HG03575 (cell line): ENCODE measurements around the gene ISM1.

Experiments
- ATAC-seq: cut with Tn5 transposase; IDR thresholded peaks from one replicate; pipeline ENCODE4 v1.9.1; 2021; ENCODE audit not compliant: unreplicated experiment, insufficient number of reproducible peaks, low FRiP score; ENCODE audit errors: extremely low read depth

ISM1 gene

GRCh38 chr20:13220904-13221297 is at the start of gene ISM1:
ISM1 (plus strand) TSS chr20:13221274; CDS start chr20:13221777, 503 bp downstream.
- no peak for ATAC-seq

GRCh38 chr20:13173201-13173600 is 47.9 kb upstream of the ISM1 start:
- ATAC-seq: no peak

DNA sequence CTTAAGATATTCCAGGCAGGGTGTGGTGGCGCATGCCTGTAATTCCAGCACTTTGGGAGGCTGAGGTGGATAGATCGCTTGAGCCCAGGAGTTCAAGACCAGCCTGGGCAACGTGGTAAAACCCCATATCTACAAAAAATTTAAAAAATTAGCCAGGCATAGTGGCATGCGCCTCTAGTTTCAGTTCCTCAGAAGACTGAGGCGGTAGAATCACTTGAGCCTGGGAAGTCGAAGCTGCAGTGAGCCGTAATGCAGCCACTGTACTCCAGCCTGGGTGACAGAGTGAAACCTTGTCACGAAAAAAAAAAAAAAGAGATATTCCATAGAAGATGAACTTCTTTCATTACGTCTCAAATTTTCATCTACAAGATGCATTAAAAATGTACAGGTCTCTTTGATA is 46.7 kb upstream of the ISM1 start:
- no peak for ATAC-seq

DNA sequence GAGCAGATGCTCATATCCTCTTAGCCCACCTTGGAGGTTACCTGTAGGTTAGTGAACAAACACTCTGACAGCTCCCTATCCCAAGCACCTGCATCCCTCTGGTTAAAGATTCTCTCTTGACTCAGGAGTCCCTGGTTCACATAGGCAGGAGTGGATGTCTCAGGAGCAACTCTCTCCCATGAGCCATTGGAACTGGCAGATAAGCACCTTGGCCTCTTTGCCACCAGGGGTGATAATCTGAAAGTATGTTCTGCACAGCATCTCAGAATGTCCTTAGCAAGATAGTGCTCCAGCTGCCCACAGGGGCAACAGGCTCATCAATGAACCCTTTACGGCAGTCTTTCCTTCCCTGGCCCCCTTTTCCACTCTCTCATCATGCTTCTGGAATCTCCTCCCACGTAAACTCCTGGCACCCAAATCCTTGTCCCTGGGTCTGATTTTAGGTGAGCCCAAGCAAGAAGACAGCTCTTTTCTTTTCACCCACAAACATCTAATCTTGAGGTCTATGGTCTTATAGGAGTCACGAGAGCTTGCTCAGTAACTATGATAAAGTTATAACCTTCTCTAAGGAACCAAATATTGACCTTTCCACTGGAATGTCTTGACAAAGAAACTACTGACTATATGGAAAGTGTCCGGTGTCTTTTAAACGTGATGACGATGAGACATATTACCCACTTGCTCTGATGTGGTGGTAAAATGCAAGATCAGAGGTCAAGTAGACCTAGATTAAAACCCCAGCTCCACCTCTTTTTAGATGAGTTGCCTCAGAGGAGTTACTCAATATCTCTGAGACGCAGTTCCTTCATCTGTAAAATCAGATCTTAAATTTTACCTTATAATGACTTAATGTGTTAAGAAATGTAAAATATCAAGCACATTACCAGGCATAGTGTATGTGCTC is 39.8 kb upstream of the ISM1 start:
- ATAC-seq: no peak

- no peak for ATAC-seq
These were observed 38.1 kb upstream of the ISM1 start for GRCh38 chr20:13183005-13183404.

DNA sequence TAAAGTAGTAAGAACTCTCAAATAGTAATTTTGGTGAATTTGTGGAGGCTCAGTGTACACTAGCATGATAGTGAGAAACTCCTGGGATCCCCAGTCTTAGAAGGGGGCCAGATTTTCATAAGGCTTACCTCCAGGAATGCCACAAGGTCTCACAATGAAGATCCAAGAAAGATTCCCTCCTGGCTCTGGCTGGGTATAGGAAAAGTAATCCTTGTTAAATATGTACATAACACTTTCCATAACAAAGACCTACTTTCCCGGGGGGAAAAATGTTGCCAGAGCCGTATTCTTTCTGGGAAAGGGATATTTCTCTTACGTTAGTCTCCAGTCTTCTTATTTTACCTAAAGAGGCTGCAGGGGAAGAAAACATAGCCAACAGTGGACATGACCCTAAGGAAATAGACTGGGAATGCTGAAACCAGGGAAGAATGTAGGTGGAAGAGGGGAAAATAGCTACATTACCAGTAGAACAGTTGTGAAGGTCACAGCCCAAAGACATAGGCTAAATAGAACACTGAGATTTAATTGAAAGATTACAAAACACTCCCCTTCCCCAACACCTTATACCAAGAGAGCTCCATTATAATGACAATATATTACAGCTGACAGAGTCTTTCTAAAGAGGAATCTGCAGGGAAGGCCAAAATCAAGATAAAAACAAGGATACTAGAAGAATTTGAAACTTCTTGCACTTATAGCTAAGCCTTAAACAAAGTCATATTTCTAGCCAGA is 34.9 kb upstream of the ISM1 start:
- ATAC-seq: no peak

- ATAC-seq: no peak
These were observed 33.2 kb upstream of the ISM1 start for GRCh38 chr20:13187899-13188298.

DNA sequence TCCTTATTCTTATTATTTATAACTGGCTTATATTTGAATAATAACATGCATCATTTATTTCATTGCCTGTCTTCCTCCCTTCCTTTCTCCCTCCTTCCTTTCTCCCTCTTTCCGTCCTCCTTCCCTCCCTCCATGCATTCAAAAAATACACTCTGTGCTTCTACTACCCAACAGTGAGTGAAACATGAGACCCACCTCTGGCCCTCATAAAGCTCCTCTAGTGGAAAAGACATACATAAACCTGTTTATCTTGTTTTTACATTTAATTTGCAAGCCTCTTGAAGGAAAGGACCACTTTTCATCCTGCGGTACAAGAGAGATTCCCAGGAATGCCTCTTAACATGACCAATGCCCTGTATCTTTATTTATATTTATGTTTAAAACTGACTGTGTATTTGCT is 21.8 kb upstream of the ISM1 start:
- ATAC-seq: no peak

- ATAC-seq: no peak
These were observed 20.1 kb upstream of the ISM1 start for GRCh38 chr20:13200767-13201500.

GRCh38 chr20:13202565-13202964 is 18.5 kb upstream of the ISM1 start:
- no peak for ATAC-seq

GRCh38 chr20:13205425-13205824 is 15.6 kb upstream of the ISM1 start:
- ATAC-seq: no peak

GRCh38 chr20:13205848-13206434 is 15.1 kb upstream of the ISM1 start:
- no peak for ATAC-seq

- ATAC-seq: no peak
These were observed 14.1 kb upstream of the ISM1 start for GRCh38 chr20:13207016-13207415.

DNA sequence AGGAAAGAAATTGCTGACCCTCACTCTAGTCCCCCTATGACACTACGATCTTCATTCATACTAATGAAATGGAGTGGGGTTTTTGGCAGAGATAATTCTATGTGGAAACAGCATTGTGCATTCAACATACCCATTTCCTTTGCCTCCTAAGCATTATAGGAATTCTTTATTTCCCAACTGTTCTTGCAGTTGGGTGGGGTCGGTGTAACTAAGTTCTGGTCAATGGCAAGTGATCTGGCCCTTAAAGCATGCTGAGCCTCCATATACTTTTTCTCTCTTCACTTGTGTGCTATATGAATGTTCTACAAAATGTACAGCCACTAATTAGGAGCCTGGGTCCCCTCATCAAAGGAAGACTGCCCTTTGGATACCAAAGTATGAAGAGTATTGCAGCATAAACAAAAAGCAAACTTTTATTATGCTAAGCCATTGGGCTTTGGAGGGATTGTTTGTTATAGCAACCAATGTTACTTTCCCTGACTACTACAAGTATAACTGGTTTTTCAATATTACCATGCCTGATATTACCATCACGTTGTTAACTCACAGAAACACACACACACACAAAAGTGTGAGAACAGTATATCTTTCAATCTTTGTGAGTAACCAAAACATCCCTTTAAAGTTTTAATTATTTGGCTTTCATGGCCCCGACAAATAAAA is 9.0 kb upstream of the ISM1 start:
- no peak for ATAC-seq

DNA sequence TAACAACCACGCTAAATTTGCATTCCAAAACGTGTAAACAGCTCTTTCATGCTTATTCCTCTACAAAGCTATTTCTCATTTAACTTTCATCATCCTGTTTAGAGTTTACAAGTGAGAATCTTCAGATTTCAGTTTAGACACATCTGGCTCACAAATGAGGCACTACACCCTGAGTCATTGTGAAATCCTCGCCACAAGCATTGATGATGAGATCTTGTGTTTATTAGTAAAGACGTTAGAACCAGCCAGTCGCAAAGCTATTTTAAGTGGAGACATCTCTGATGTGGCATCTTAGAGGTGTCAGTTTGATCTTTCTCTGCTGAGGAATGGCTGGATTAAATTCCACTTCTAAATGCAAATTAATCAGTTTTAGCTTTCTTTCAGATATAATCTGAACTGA is 8.3 kb upstream of the ISM1 start:
- no peak for ATAC-seq

GRCh38 chr20:13213335-13213734 is 7.7 kb upstream of the ISM1 start:
- no peak for ATAC-seq

DNA sequence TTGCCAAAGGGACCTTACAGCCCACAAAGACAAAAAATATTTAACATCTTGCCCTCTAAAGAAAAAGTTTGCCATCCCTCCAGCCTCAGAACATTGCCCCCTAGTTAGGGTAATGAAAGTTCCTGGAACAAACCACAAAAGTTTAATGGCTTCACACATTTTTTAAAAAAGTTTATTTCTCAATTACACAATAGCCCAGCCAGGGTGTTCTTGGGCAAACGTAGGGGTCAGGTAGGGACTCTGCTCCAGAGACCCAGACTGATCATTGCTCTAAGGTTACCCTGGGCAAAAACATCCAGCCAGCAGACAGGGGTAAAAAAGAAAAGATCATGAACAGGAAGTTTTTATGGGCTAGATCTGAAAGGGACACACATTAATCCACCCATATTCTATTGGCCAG is 4.5 kb upstream of the ISM1 start:
- ATAC-seq: no peak

DNA sequence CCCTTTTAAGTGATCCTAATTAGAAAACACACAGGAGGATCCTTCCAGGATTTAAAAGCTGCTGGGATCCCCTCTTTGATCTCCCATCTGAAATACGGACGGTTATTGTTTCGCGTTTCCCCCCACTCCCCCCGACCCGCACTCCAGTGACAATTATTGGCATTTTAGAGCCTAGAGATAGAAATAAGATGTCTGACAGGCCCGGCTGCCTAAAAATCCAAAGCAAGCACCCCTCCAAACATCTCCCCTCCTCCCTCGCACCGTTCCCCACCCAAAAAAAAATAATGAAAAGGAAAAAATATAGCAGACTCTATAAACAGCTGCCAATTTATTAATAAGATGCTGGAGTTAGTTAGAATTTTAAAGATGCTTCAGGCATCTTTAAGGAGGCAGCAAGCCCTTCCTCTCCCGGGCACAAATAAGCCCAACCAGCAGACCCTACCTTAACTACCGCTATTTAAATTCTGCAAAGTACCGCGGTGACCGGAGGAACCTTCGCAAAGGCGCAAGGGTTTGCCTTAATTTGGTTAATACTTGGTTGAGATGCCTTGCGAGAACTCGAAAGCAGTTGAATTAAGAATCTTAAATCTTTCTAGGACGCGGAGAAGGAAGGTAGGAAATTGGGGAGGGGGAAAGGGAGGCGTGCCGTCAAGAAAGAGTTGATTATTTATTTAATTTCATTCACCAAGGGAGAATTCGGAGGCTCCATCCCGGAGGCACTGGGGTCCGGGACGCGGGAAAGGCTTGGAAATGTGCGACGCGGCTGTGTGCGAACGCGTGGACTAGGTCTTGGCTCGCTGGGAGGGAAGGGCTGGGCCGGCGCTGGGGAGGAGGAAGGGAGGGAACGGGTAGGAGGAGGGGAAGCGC is 1.5 kb upstream of the ISM1 start:
- ATAC-seq: no peak
